GM18526 (cell line): Measurements from ENCODE around the gene CAMKMT.

Experiments used
- POLR2A ChIP-seq: IDR thresholded peaks from 3 replicates; pipeline ENCODE4 v1.6.1; 2011; ENCODE audit not compliant: insufficient read length; ENCODE audit errors: extremely low read depth

The CAMKMT gene

GRCh38 chr2:44770221-44771195, 408.8 kb downstream of the CAMKMT start:
- TF ChIP-seq POLR2A, result no peak

- TF ChIP-seq POLR2A, result no peak
These were observed 409.8 kb downstream of the CAMKMT start for GRCh38 chr2:44771522-44771921.

DNA sequence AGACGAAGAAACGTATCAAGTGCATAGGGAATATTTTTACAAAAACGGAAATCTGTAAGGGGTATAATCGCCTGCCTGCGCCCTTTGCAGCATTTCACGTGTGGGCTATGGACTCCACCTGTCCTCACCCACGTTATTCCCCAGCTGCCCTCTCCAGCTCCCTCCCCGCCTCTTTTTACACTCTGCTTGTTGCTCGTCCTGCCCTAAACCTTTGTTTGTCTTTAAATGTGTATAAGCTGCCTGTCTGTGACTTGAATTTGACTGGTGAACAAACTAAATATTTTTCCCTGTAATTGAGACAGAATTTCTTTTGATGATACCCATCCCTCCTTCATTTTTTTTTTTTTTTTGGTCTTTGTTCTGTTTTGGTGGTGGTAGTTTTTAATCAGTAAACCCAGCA, 410.4 kb downstream of the CAMKMT start:
- TF ChIP-seq POLR2A, result no peak

DNA sequence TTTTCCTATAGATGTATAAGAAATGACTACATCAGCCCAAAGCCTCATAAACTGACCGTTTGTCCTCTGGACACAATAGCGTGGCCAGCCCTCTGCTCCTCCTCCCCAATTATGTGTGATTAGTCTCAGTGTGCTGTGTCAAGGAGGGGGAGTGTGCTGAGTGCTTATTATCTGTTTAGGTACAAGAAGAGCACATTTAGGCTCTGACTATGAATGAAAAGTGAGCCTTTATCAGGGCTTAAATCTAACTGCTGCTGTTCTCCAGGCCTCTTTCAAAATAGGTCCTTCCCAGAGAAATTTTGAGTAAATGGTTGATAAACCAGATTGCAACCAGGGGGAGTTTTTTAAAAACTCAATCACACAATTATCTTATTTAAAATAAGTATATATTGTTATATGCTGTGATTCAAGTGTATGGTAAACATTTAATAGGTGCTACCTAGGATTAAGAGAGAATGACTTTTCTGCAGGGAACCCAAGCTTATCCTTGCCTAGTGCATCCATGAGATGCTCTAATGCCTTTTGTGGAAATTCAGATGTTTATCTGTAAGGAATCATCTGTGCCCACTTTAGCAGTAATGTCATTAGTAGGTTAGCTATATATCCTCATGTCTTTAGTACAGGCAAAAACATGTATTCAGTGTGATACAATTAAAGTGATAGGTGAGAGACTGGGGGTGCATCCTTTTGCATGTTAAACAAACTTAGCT, 411.1 kb downstream of the CAMKMT start:
- TF ChIP-seq POLR2A, result no peak

GRCh38 chr2:44774826-44775492, 413.2 kb downstream of the CAMKMT start:
- TF ChIP-seq POLR2A, result no peak

DNA sequence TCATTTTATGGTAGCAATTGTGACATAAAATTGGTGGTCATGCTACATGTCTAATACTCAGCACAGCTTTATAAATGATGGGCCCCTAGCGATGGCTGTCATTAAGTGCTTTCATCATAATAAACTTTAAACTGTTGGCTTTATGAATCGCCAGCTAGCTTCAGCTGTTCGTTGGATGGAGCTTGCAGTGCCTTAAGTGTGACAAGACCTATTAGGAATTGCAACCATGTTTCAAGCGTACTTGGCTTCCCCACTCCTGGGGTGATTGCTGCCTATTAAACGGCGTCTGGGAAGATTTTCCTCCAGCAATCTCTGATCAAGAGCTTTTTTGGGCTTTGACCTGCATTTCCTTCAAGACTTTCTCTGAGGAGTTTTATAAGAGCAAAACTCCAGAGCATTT, 415.3 kb downstream of the CAMKMT start:
- TF ChIP-seq POLR2A, result no peak

GRCh38 chr2:44777537-44777936, 415.8 kb downstream of the CAMKMT start:
- no peak for TF ChIP-seq POLR2A

GRCh38 chr2:44778221-44778654, 416.5 kb downstream of the CAMKMT start:
- TF ChIP-seq POLR2A, result no peak

DNA sequence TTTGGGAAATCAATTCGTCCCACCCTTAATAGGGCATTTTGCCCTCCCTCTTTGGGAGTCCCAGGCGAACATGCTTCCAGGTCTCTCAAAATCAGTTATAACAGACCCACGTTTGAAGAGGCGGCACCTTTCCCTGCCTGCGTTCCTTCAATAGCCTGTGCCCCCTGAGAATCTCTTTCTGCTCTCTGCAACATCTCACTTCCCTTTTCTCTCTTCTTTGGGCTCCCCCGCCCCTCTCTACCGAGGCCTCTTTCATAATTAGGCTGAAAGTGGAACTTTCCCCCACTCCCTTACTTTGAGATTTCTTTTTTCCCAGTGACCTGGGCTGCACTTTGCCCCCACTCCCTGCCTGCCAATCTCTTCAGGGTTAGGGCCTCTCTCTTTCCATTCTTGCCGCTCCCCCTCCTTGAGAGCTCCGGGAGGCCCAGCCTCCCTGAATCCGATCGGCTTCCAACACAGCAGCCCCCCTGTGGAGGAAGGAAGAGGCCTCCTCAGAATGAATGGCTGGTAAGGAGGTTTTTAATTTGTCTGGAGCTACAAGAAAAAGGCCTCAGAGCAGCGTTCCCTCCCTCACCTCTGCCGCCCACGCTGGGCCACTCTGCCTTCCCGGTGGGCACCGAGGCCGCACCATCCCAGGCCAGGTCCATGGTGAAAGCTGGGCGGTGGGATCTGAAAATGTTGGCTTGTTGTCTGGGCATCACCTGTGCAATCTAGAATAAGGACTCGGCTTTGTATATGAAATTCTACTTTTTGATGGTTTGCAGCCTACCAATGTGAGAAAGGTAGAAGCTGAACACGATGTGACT, 417.1 kb downstream of the CAMKMT start:
- no peak for TF ChIP-seq POLR2A

DNA sequence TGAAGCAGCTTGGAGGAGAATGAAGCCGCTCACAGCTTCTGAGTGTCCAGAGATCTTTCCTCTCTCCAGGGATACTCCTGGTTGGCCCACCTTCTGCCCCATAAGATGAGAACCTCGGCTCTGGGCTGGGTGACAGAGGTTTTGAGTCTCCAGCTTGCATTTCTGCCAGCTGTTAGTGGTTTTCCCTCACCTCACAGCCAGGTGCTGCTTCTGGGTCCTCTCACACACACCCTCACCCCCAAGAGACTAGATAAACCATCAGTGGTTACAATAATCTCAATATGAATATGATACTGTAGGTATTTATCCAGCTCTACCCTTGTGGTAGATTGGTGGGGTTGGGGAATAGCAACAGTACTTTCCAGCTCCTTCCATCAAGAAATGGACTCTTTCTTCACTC, 418.0 kb downstream of the CAMKMT start:
- no peak for TF ChIP-seq POLR2A

GRCh38 chr2:44780406-44780805, 418.7 kb downstream of the CAMKMT start:
- TF ChIP-seq POLR2A, result no peak

GRCh38 chr2:44785433-44785832, 423.7 kb downstream of the CAMKMT start:
- TF ChIP-seq POLR2A, result no peak

DNA sequence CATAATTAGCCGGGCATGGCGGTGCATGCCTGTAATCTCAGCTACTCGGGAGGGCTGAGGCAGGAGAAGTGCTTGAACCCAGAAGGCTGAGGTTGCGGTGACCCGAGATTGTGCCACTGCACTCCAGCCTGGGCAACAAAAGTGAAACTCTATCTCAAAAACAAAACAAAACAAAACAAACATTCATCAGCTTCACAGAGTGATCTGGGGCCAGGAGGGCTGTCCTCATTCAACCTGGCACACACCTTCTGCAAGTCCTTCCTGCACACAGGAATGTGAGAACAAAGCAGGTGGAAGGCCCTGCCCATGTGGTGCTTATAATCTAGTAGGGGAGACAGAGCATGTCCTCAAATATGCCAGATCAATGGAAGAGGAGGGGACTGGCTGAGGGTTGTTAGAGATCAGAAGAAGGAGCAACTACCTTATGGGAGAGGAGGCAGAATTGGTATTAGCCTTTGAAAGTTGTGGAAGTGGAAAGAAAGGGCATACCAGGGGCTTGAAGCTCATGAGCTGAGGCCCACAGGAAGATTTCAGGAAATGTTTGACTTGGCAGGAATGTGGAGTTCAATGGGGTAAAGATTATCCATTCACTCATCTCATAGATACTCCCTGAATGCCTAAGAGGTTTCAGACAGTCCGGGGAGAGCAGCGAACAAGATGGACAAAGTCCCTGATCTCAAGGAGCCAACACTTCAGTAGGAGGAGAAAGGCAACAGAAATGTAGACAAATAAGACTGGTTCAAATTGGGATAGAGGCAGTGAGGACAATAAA, 424.5 kb downstream of the CAMKMT start:
- TF ChIP-seq POLR2A, result no peak

GRCh38 chr2:44786817-44787214, 425.1 kb downstream of the CAMKMT start:
- TF ChIP-seq POLR2A, result no peak
